ENCODE measurements around the gene UBASH3A. TPM values are rescaled to one million over a fixed set of nuclear protein-coding genes. Genes with fewer than 3 reads are reported as not detected.

UBASH3A gene
- total RNA-seq, 1 donor from 2014 or later = 65.7 TPM

- H3K9me3 Mint-ChIP-seq = peaks cover 10% of the 10 kb centered on the region
- H3K27me3 Mint-ChIP-seq = no peaks in the 10 kb centered on the region
- H3K4me1 Mint-ChIP-seq = peaks cover 19% of the 10 kb centered on the region
- intact Hi-C loops (cut with micrococcal nuclease) = no loop called here
- no peak overlapping the region for H3K27ac Mint-ChIP-seq
- H3K36me3 Mint-ChIP-seq (ENCODE audit: low read depth) = peaks cover 30% of the 10 kb centered on the region
- no peak overlapping the region for H3K4me3 Mint-ChIP-seq
- no peak for DNase-seq
These were observed 26.3 kb upstream of the UBASH3A start for GRCh38 chr21:42377211-42377950.

GRCh38 chr21:42377951-42378340 is 25.8 kb upstream of the UBASH3A start:
- no peak for DNase-seq

GRCh38 chr21:42378418-42378817 is 25.3 kb upstream of the UBASH3A start:
- DNase-seq = no peak
- Mint-ChIP-seq H3K4me3 (no peak overlapping the region), H3K27me3 (no peaks in the 10 kb centered on the region), H3K36me3 (ENCODE audit: low read depth) (peaks cover 32% of the 10 kb centered on the region), H3K4me1 (peaks cover 13% of the 10 kb centered on the region), H3K27ac (no peak overlapping the region), H3K9me3 (peaks cover 10% of the 10 kb centered on the region)
- intact Hi-C loops (cut with micrococcal nuclease) = no loop called here

More at GRCh38 chr21:42377951-42378340, 25.8 kb upstream of the UBASH3A start:
- Mint-ChIP-seq H3K36me3 (ENCODE audit: low read depth) (peaks cover 35% of the 10 kb centered on the region), H3K9me3 (peaks cover 10% of the 10 kb centered on the region), H3K27ac (no peak overlapping the region), H3K4me3 (no peak overlapping the region), H3K4me1 (peaks cover 17% of the 10 kb centered on the region), H3K27me3 (no peaks in the 10 kb centered on the region)
- intact Hi-C loops (cut with micrococcal nuclease) = no loop called here

- Mint-ChIP-seq H3K4me1 (peaks cover 7% of the 10 kb centered on the region), H3K27me3 (no peaks in the 10 kb centered on the region), H3K27ac (no peak overlapping the region), H3K9me3 (peaks cover 10% of the 10 kb centered on the region), H3K36me3 (ENCODE audit: low read depth) (peaks cover 38% of the 10 kb centered on the region), H3K4me3 (no peak overlapping the region)
- no peak for DNase-seq
- intact Hi-C loops (cut with micrococcal nuclease) = loop anchor here (2.0 kb wide), 1 partner anchor 21 kb away; no protein-coding TSS in a partner anchor
These were observed 24.1 kb upstream of the UBASH3A start for GRCh38 chr21:42379426-42380215.

- intact Hi-C loops (cut with micrococcal nuclease) = loop anchor here (2.0 kb wide), 1 partner anchor 19 kb away; no protein-coding TSS in a partner anchor
- no peak overlapping the region for H3K4me3 Mint-ChIP-seq
These were observed 22.2 kb upstream of the UBASH3A start for GRCh38 chr21:42381347-42381984.

GRCh38 chr21:42382915-42383314 is 20.8 kb upstream of the UBASH3A start:
- Mint-ChIP-seq H3K4me3 (no peak overlapping the region), H3K36me3 (ENCODE audit: low read depth) (peaks cover 56% of the 10 kb centered on the region), H3K4me1 (peaks cover 25% of the 10 kb centered on the region), H3K27me3 (no peaks in the 10 kb centered on the region), H3K27ac (no peak overlapping the region), H3K9me3 (peaks cover 14% of the 10 kb centered on the region)
- intact Hi-C loops (cut with micrococcal nuclease) = no loop called here
- no peak for DNase-seq

More at GRCh38 chr21:42381347-42381984, 22.2 kb upstream of the UBASH3A start:
- peaks cover 46% of the 10 kb centered on the region for H3K36me3 Mint-ChIP-seq (ENCODE audit: low read depth)
- DNase-seq = peak; percentile 75
- H3K27ac Mint-ChIP-seq = no peak overlapping the region
- no peaks in the 10 kb centered on the region for H3K27me3 Mint-ChIP-seq
- peaks cover 14% of the 10 kb centered on the region for H3K9me3 Mint-ChIP-seq
- peaks cover 13% of the 10 kb centered on the region for H3K4me1 Mint-ChIP-seq

GRCh38 chr21:42383331-42383730 is 20.4 kb upstream of the UBASH3A start:
- DNase-seq = no peak
- peaks cover 61% of the 10 kb centered on the region for H3K36me3 Mint-ChIP-seq (ENCODE audit: low read depth)
- H3K9me3 Mint-ChIP-seq = peaks cover 14% of the 10 kb centered on the region
- no peak overlapping the region for H3K27ac Mint-ChIP-seq
- no peak overlapping the region for H3K4me3 Mint-ChIP-seq
- H3K4me1 Mint-ChIP-seq = peaks cover 29% of the 10 kb centered on the region
- intact Hi-C loops (cut with micrococcal nuclease) = no loop called here
- H3K27me3 Mint-ChIP-seq = no peaks in the 10 kb centered on the region

- Mint-ChIP-seq H3K9me3 (peaks cover 14% of the 10 kb centered on the region), H3K27me3 (no peaks in the 10 kb centered on the region), H3K36me3 (ENCODE audit: low read depth) (peaks cover 68% of the 10 kb centered on the region), H3K27ac (no peak overlapping the region), H3K4me1 (peaks cover 36% of the 10 kb centered on the region), H3K4me3 (no peak overlapping the region)
- intact Hi-C loops (cut with micrococcal nuclease) = no loop called here
- DNase-seq = no peak
These were observed 19.4 kb upstream of the UBASH3A start for GRCh38 chr21:42384156-42384945.

GRCh38 chr21:42384989-42385388 is 18.7 kb upstream of the UBASH3A start:
- Mint-ChIP-seq H3K9me3 (peaks cover 14% of the 10 kb centered on the region), H3K36me3 (ENCODE audit: low read depth) (peaks cover 69% of the 10 kb centered on the region), H3K27me3 (no peaks in the 10 kb centered on the region), H3K4me3 (peak overlapping the region; percentile 15), H3K27ac (peak overlapping the region; percentile 77), H3K4me1 (peaks cover 41% of the 10 kb centered on the region)
- DNase-seq = no peak
- intact Hi-C loops (cut with micrococcal nuclease) = no loop called here

GRCh38 chr21:42385619-42386018 is 18.1 kb upstream of the UBASH3A start:
- no peak overlapping the region for H3K4me3 Mint-ChIP-seq
- peaks cover 14% of the 10 kb centered on the region for H3K9me3 Mint-ChIP-seq
- peaks cover 66% of the 10 kb centered on the region for H3K36me3 Mint-ChIP-seq (ENCODE audit: low read depth)
- no peaks in the 10 kb centered on the region for H3K27me3 Mint-ChIP-seq
- intact Hi-C loops (cut with micrococcal nuclease) = no loop called here
- peaks cover 46% of the 10 kb centered on the region for H3K4me1 Mint-ChIP-seq
- DNase-seq = no peak
- no peak overlapping the region for H3K27ac Mint-ChIP-seq

GRCh38 chr21:42386034-42386591 is 17.6 kb upstream of the UBASH3A start:
- peaks cover 68% of the 10 kb centered on the region for H3K36me3 Mint-ChIP-seq (ENCODE audit: low read depth)

GRCh38 chr21:42387164-42387563 is 16.5 kb upstream of the UBASH3A start:
- Mint-ChIP-seq H3K4me3 (no peak overlapping the region), H3K36me3 (ENCODE audit: low read depth) (peaks cover 67% of the 10 kb centered on the region), H3K27ac (no peak overlapping the region), H3K9me3 (peaks cover 6% of the 10 kb centered on the region), H3K4me1 (peaks cover 57% of the 10 kb centered on the region), H3K27me3 (no peaks in the 10 kb centered on the region)
- intact Hi-C loops (cut with micrococcal nuclease) = no loop called here
- DNase-seq = no peak

More at GRCh38 chr21:42386034-42386591, 17.6 kb upstream of the UBASH3A start:
- no peak overlapping the region for H3K4me3 Mint-ChIP-seq
- H3K27me3 Mint-ChIP-seq = no peaks in the 10 kb centered on the region
- H3K27ac Mint-ChIP-seq = no peak overlapping the region
- H3K4me1 Mint-ChIP-seq = peaks cover 51% of the 10 kb centered on the region
- peaks cover 14% of the 10 kb centered on the region for H3K9me3 Mint-ChIP-seq
- no peak for DNase-seq
- intact Hi-C loops (cut with micrococcal nuclease) = no loop called here

GRCh38 chr21:42387843-42388340 is 15.8 kb upstream of the UBASH3A start:
- no peak overlapping the region for H3K4me3 Mint-ChIP-seq
- H3K27ac Mint-ChIP-seq = peak overlapping the region; percentile 45
- no peaks in the 10 kb centered on the region for H3K27me3 Mint-ChIP-seq
- no peak for DNase-seq
- intact Hi-C loops (cut with micrococcal nuclease) = no loop called here
- H3K4me1 Mint-ChIP-seq = peaks cover 63% of the 10 kb centered on the region
- H3K9me3 Mint-ChIP-seq = peaks cover 4% of the 10 kb centered on the region
- peaks cover 64% of the 10 kb centered on the region for H3K36me3 Mint-ChIP-seq (ENCODE audit: low read depth)

Measured in activated CD4-positive, alpha-beta T cell treated with anti-CD3 and anti-CD28 coated beads, Interleukin-2, amount 10 ng/mL, durations not matched to agents 24 days and 14 days (primary cell).